Motor neuron (in vitro differentiated cells): Measurements from ENCODE around the gene MEOX1. TPM values are rescaled to one million over a fixed set of nuclear protein-coding genes. Genes with fewer than 3 reads are reported as not detected.
"Not testable (repeated sequence)": the region's sequence is repeated elsewhere in the genome, so short reads cannot be mapped to it uniquely, and the experiment has no call there.

Experiments used
- ATAC-seq, 8 experiments: fragments of 200-7000 bp; cut with Tn5 transposase; replicated peaks in 6 of 8; 2 replicates each; pipeline ENCODE4 v1.8.0; 2021; ENCODE audit warnings: mild to moderate bottlenecking in 8 of 8, moderate library complexity in 8 of 8
- H3K27ac ChIP-seq, 2 donors: fragments of 250-450 bp; sonication (Bioruptor Pico); 2 replicates each; pipeline ENCODE4 v1.9.0; 2021; ENCODE audit warnings: antibody characterized with exemption in 2 of 2, mild to moderate bottlenecking in 2 of 2, moderate library complexity in 1 of 2
- H3K4me1 ChIP-seq, 2 donors: fragments of 250-450 bp; sonication (Bioruptor Pico); replicated peaks in 1 of 2; 2 replicates each; pipeline ENCODE4 v1.6.1; 2021; ENCODE audit warnings: antibody characterized with exemption in 2 of 2, mild to moderate bottlenecking in 2 of 2, moderate library complexity in 1 of 2
- H3K4me3 ChIP-seq, 5 donors: fragments of 250-450 bp; sonication (Bioruptor Pico); 2 replicates each; pipeline ENCODE4 v1.9.0; 2021; ENCODE audit warnings: antibody characterized with exemption in 5 of 5, mild to moderate bottlenecking in 5 of 5, moderate library complexity in 4 of 5
- WGBS, 10 experiments: fragments of 450-650 bp; shearing (Covaris generic); methylation state at CpG; one replicate each; pipeline ENCODE4 v1.0.0; 2022; 5-methylcytosine and 5-hydroxymethylcytosine counted together
- in situ Hi-C, 9 experiments: fragments of 400-800 bp; cut with MboI; loops; one replicate each; pipeline ENCODE4 v1.15.0; 2021; ENCODE audit warnings: low sequenced_read_pairs in 9 of 9, low pct_unique_long_range_greater_than_20kb in 2 of 9; ENCODE audit not compliant: unreplicated experiment in 9 of 9
- total RNA-seq, 8 experiments: library from RNA; unstranded; fragments of 300-600 nt; gene quantifications; 2 replicates each; pipeline versions ENCODE4 v1.2.3 to v1.2.4, GENCODE V29; 2022

Gene MEOX1
- total RNA-seq, 8 experiments from 2014 or later = 0.05 to 0.56 (median 0.36) TPM; not detected in 1

GRCh38 chr17:43608313-43608712 lies 53.4 kb downstream of the MEOX1 start:
- no peak overlapping the region for H3K4me3 ChIP-seq
- H3K4me1 ChIP-seq = no peaks in the 10 kb centered on the region
- in situ Hi-C loops = no loop called here
- H3K27ac ChIP-seq = no peak overlapping the region
- 100% methylated on average over 1 of the region's 1 CpG; no CpG with 5 or more reads in 6 of the 10 experiments for WGBS, 10 experiments
- peak in 7 of 8 experiments; percentile 15 to 98 (median 56) for ATAC-seq

- Histone ChIP-seq H3K4me3 (no peak overlapping the region), H3K27ac (no peak overlapping the region), H3K4me1 (no peaks in the 10 kb centered on the region)
- in situ Hi-C loops = no loop called here
- ATAC-seq = no peak
- WGBS, 10 experiments = 33 to 86% methylated on average over 1 of the region's 1 CpG; no CpG with 5 or more reads in 8 of the 10 experiments
Measured at GRCh38 chr17:43604549-43604948, 57.2 kb downstream of the MEOX1 start.

- H3K27ac ChIP-seq = no peak overlapping the region
- WGBS, 10 experiments = no CpG with 5 or more reads among the region's 1 CpG
- H3K4me3 ChIP-seq = no peak overlapping the region
- peak in 3 of 8 experiments; percentile 71 to 80 (median 75) for ATAC-seq
- in situ Hi-C loops = no loop called here
- peaks cover 0 to 2% of the 10 kb centered on the region in 2 donors for H3K4me1 ChIP-seq
Measured at GRCh38 chr17:43603321-43603720, 58.4 kb downstream of the MEOX1 start.

- in situ Hi-C loops, H3K4me3 ChIP-seq, ATAC-seq, H3K27ac ChIP-seq, H3K4me1 ChIP-seq: not testable (repeated sequence)
- WGBS, 10 experiments = no CpG with 5 or more reads among the region's 4 CpGs
Measured at GRCh38 chr17:43602556-43602955, 59.2 kb downstream of the MEOX1 start.

- H3K27ac ChIP-seq = no peak overlapping the region
- WGBS, 10 experiments = 23 to 89% (median 79%) methylated on average over 1 to 9 of the region's 10 CpGs; no CpG with 5 or more reads in 1 of the 10 experiments
- no peak overlapping the region for H3K4me3 ChIP-seq
- peaks cover 0 to 2% of the 10 kb centered on the region in 2 donors for H3K4me1 ChIP-seq
- in situ Hi-C loops = no loop called here
- peak in 5 of 8 experiments; percentile 56 to 85 (median 63) for ATAC-seq
Measured at GRCh38 chr17:43601280-43602039, 60.3 kb downstream of the MEOX1 start.

GRCh38 chr17:43599835-43600234 lies 61.9 kb downstream of the MEOX1 start:
- no peak overlapping the region for H3K27ac ChIP-seq
- 50 to 100% (median 93%) methylated on average over 1 to 2 of the region's 3 CpGs; no CpG with 5 or more reads in 4 of the 10 experiments for WGBS, 10 experiments
- H3K4me3 ChIP-seq = no peak overlapping the region
- in situ Hi-C loops = no loop called here
- H3K4me1 ChIP-seq = peaks cover 0 to 2% of the 10 kb centered on the region in 2 donors
- peak in 2 of 8 experiments; percentile 64 to 72 for ATAC-seq

- Histone ChIP-seq H3K4me3 (no peak overlapping the region), H3K4me1 (peaks cover 0 to 2% of the 10 kb centered on the region in 2 donors), H3K27ac (no peak overlapping the region)
- ATAC-seq = peak in 1 of 8 experiments; percentile 20
- WGBS, 10 experiments = 33 to 100% (median 70%) methylated on average over 1 to 4 of the region's 5 CpGs; no CpG with 5 or more reads in 3 of the 10 experiments
- in situ Hi-C loops = no loop called here
Measured at GRCh38 chr17:43599046-43599395, 62.7 kb downstream of the MEOX1 start.

- no peak for ATAC-seq
- Histone ChIP-seq H3K4me3 (no peak overlapping the region), H3K4me1 (peaks cover 0 to 2% of the 10 kb centered on the region in 2 donors), H3K27ac (no peak overlapping the region)
- WGBS, 10 experiments = 33 to 100% (median 70%) methylated on average over 1 to 4 of the region's 4 CpGs; no CpG with 5 or more reads in 2 of the 10 experiments
- in situ Hi-C loops = no loop called here
Measured at GRCh38 chr17:43598357-43599045, 63.2 kb downstream of the MEOX1 start.

GRCh38 chr17:43597624-43598356 lies 63.9 kb downstream of the MEOX1 start:
- no peak for ATAC-seq
- no peak overlapping the region for H3K4me3 ChIP-seq
- no peak overlapping the region for H3K27ac ChIP-seq
- 0 to 100% (median 85%) methylated on average over 1 to 8 of the region's 11 CpGs for WGBS, 10 experiments
- in situ Hi-C loops = no loop called here
- H3K4me1 ChIP-seq = peaks cover 0 to 2% of the 10 kb centered on the region in 2 donors

GRCh38 chr17:43595466-43595865 lies 66.3 kb downstream of the MEOX1 start:
- H3K4me3 ChIP-seq = no peak overlapping the region
- no peak for ATAC-seq
- WGBS, 10 experiments = 30 to 80% (median 67%) methylated on average over 1 to 3 of the region's 4 CpGs; no CpG with 5 or more reads in 2 of the 10 experiments
- in situ Hi-C loops = no loop called here
- peaks cover 8 to 14% of the 10 kb centered on the region in 2 donors for H3K4me1 ChIP-seq
- H3K27ac ChIP-seq = no peak overlapping the region

- H3K4me1 ChIP-seq = peaks cover 5 to 14% of the 10 kb centered on the region in 2 donors
- peak overlapping the region; percentile 8 to 54 for H3K27ac ChIP-seq
- H3K4me3 ChIP-seq = no peak overlapping the region
- WGBS, 10 experiments = 10 to 100% (median 74%) methylated on average over 1 to 14 of the region's 28 CpGs; no CpG with 5 or more reads in 3 of the 10 experiments
- peak in 6 of 8 experiments; percentile 29 to 77 (median 39) for ATAC-seq
- in situ Hi-C loops = no loop called here
Measured at GRCh38 chr17:43591779-43592562, 69.8 kb downstream of the MEOX1 start.

- no peak overlapping the region for H3K27ac ChIP-seq
- peaks cover 5 to 14% of the 10 kb centered on the region in 2 donors for H3K4me1 ChIP-seq
- no peak overlapping the region for H3K4me3 ChIP-seq
- 67 to 100% (median 91%) methylated on average over 1 to 3 of the region's 3 CpGs; no CpG with 5 or more reads in 3 of the 10 experiments for WGBS, 10 experiments
- ATAC-seq = no peak
- in situ Hi-C loops = no loop called here
Measured at GRCh38 chr17:43591001-43591400, 70.7 kb downstream of the MEOX1 start.
